Lower leg skin (tissue), 3 donors: ENCODE data around the gene RGS7BP.

Experiments
- CTCF ChIP-seq, 3 donors: fragments of 450-650 bp; IDR thresholded peaks; one replicate each; pipeline ENCODE4 v1.5.1; 2016; ENCODE audit warnings: antibody characterized with exemption in 3 of 3, mild to moderate bottlenecking in 3 of 3, moderate library complexity in 2 of 3
- POLR2A ChIP-seq, 2 donors: fragments of 450-650 bp; IDR thresholded peaks; one replicate each; pipeline ENCODE4 v1.6.1; 2016 to 2017; ENCODE audit warnings: antibody characterized with exemption in 2 of 2, mild to moderate bottlenecking in 1 of 2, moderate library complexity in 1 of 2

GRCh38 chr5:64502196-64502595 lies 3.6 kb upstream of the RGS7BP start:
- TF ChIP-seq CTCF (IDR thresholded peaks at IDR 0.05) (no peak), POLR2A (IDR thresholded peaks at IDR 0.05) (no peak)
